ENCODE measurements around the gene TSKU. TPM values are rescaled to one million over a fixed set of nuclear protein-coding genes. Genes with fewer than 3 reads are reported as not detected.
"Not testable (repeated sequence)": the region's sequence is repeated elsewhere in the genome, so short reads cannot be mapped to it uniquely, and the experiment has no call there.

TSKU gene
- total RNA-seq, 1 donor from 2014 or later: 7.1 TPM

GRCh38 chr11:76820184-76820566, 37.0 kb downstream of the TSKU start:
- H3K9me3 Mint-ChIP-seq: peaks cover 30% of the 10 kb centered on the region
- Histone ChIP-seq H3K9ac (no peak overlapping the region), H3K9me3 (ENCODE audit: low read depth) (peaks cover 14% of the 10 kb centered on the region)

GRCh38 chr11:76821396-76821795, 38.2 kb downstream of the TSKU start:
- not testable (repeated sequence) for H3K4me3 Mint-ChIP-seq; H3K9ac ChIP-seq; H3K27ac ChIP-seq; H3K4me1 Mint-ChIP-seq; H3K27me3 ChIP-seq; H3K36me3 ChIP-seq; H3K27me3 Mint-ChIP-seq (ENCODE audit: insufficient read depth, low read depth); H3K4me1 ChIP-seq; H3K79me2 ChIP-seq (ENCODE audit: low read depth); H4K20me1 ChIP-seq (ENCODE audit: low read depth); H2AFZ ChIP-seq (replicated peaks); H3K36me3 Mint-ChIP-seq; H3K27ac Mint-ChIP-seq; H3F3A ChIP-seq (ENCODE audit: low read depth); DNase-seq (ENCODE audit: low spot score); H3K4me3 ChIP-seq; H3K4me2 ChIP-seq
- H3K9me3 ChIP-seq (ENCODE audit: low read depth): peaks cover 10% of the 10 kb centered on the region
- H3K9me3 Mint-ChIP-seq: peaks cover 21% of the 10 kb centered on the region

More at GRCh38 chr11:76820184-76820566, 37.0 kb downstream of the TSKU start:
- no peak for TF ChIP-seq EZH2phosphoT487 (IDR thresholded peaks at IDR 0.05)
- TF ChIP-seq EZH2 (IDR thresholded peaks at IDR 0.05): no peak
- TF ChIP-seq, protein P1, sequence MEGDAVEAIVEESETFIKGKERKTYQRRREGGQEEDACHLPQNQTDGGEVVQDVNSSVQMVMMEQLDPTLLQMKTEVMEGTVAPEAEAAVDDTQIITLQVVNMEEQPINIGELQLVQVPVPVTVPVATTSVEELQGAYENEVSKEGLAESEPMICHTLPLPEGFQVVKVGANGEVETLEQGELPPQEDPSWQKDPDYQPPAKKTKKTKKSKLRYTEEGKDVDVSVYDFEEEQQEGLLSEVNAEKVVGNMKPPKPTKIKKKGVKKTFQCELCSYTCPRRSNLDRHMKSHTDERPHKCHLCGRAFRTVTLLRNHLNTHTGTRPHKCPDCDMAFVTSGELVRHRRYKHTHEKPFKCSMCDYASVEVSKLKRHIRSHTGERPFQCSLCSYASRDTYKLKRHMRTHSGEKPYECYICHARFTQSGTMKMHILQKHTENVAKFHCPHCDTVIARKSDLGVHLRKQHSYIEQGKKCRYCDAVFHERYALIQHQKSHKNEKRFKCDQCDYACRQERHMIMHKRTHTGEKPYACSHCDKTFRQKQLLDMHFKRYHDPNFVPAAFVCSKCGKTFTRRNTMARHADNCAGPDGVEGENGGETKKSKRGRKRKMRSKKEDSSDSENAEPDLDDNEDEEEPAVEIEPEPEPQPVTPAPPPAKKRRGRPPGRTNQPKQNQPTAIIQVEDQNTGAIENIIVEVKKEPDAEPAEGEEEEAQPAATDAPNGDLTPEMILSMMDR (IDR thresholded peaks at IDR 0.05): no peak
- no peaks in the 10 kb centered on the region for H3K79me2 ChIP-seq (ENCODE audit: low read depth)
- no peaks in the 10 kb centered on the region for H3F3A ChIP-seq (ENCODE audit: low read depth)
- no peak overlapping the region for H3K4me3 ChIP-seq
- H3K27me3 Mint-ChIP-seq (ENCODE audit: insufficient read depth, low read depth): peaks cover 2% of the 10 kb centered on the region
- DNase-seq (ENCODE audit: low spot score): no peak
- H4K20me1 ChIP-seq (ENCODE audit: low read depth): no peaks in the 10 kb centered on the region
- no peak overlapping the region for H3K4me2 ChIP-seq
- peaks cover 7% of the 10 kb centered on the region for H3K36me3 ChIP-seq
- peaks cover 9% of the 10 kb centered on the region for H3K4me1 Mint-ChIP-seq
- no peaks in the 10 kb centered on the region for H3K27me3 ChIP-seq
- no peak overlapping the region for H2AFZ ChIP-seq (replicated peaks)
- H3K4me3 Mint-ChIP-seq: no peak overlapping the region
- H3K27ac ChIP-seq: no peak overlapping the region
- no peaks in the 10 kb centered on the region for H3K4me1 ChIP-seq
- H3K27ac Mint-ChIP-seq: no peak overlapping the region
- H3K36me3 Mint-ChIP-seq: no peaks in the 10 kb centered on the region

GRCh38 chr11:76822406-76822805, 39.2 kb downstream of the TSKU start:
- no peaks in the 10 kb centered on the region for H4K20me1 ChIP-seq (ENCODE audit: low read depth)
- no peak overlapping the region for H3K27ac ChIP-seq
- no peak overlapping the region for H3K27ac Mint-ChIP-seq
- H3K36me3 Mint-ChIP-seq: no peaks in the 10 kb centered on the region
- H3K4me1 ChIP-seq: no peaks in the 10 kb centered on the region
- H3K36me3 ChIP-seq: peaks cover 5% of the 10 kb centered on the region
- H3K9me3 ChIP-seq (ENCODE audit: low read depth): peaks cover 4% of the 10 kb centered on the region
- H3K4me3 Mint-ChIP-seq: no peak overlapping the region
- DNase-seq (ENCODE audit: low spot score): no peak
- peaks cover 4% of the 10 kb centered on the region for H3K27me3 Mint-ChIP-seq (ENCODE audit: insufficient read depth, low read depth)
- H3K4me1 Mint-ChIP-seq: peaks cover 9% of the 10 kb centered on the region
- H3K4me2 ChIP-seq: no peak overlapping the region
- no peak overlapping the region for H3K9ac ChIP-seq
- peaks cover 14% of the 10 kb centered on the region for H3K9me3 Mint-ChIP-seq
- H3K79me2 ChIP-seq (ENCODE audit: low read depth): no peaks in the 10 kb centered on the region
- H3K4me3 ChIP-seq: no peak overlapping the region
- H2AFZ ChIP-seq (replicated peaks): no peak overlapping the region
- no peaks in the 10 kb centered on the region for H3F3A ChIP-seq (ENCODE audit: low read depth)
- no peaks in the 10 kb centered on the region for H3K27me3 ChIP-seq
- TF ChIP-seq, protein P1 (IDR thresholded peaks at IDR 0.05): no peak
- TF ChIP-seq EZH2phosphoT487 (IDR thresholded peaks at IDR 0.05) (no peak), EZH2 (IDR thresholded peaks at IDR 0.05) (no peak)

DNA sequence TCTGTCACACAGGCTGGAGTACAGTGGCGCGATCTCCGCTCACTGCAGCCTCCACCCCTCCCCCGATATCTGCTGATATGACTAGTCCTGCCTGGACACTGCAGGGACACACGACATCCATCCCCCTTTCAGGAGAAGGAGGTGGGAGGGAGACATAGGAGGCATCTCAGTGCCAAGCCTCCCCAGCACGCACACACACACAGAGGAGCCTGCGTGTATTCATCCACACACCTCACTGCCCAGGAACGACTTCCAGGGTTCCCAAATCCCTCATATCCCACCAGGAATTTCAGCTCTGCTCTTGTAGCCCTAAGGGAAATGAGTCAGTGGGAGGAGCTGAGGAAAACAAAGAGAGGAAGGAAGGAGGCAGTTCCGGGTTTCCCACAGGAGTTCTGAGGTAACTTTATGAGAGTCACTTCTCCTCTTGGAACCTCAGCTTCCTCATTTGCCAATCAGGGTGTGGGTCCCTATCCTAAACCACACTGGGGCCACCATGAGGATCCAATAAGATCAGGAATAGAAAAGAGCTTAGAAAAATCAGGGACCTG, 40.4 kb downstream of the TSKU start:
- no peak overlapping the region for H3K4me2 ChIP-seq
- peaks cover 4% of the 10 kb centered on the region for H3K9me3 ChIP-seq (ENCODE audit: low read depth)
- peaks cover 5% of the 10 kb centered on the region for H3K36me3 ChIP-seq
- H3F3A ChIP-seq (ENCODE audit: low read depth): no peaks in the 10 kb centered on the region
- H2AFZ ChIP-seq (replicated peaks): no peak overlapping the region
- no peaks in the 10 kb centered on the region for H3K79me2 ChIP-seq (ENCODE audit: low read depth)
- Mint-ChIP-seq H3K4me3 (no peak overlapping the region), H3K27me3 (ENCODE audit: insufficient read depth, low read depth) (peaks cover 4% of the 10 kb centered on the region), H3K4me1 (peaks cover 9% of the 10 kb centered on the region), H3K9me3 (peaks cover 13% of the 10 kb centered on the region), H3K36me3 (no peaks in the 10 kb centered on the region), H3K27ac (peak overlapping the region; percentile 42)
- no peak overlapping the region for H3K9ac ChIP-seq
- no peaks in the 10 kb centered on the region for H3K4me1 ChIP-seq
- TF ChIP-seq, protein P1 (IDR thresholded peaks at IDR 0.05): no peak
- TF ChIP-seq EZH2 (IDR thresholded peaks at IDR 0.05): no peak
- no peak for TF ChIP-seq EZH2phosphoT487 (IDR thresholded peaks at IDR 0.05)
- DNase-seq (ENCODE audit: low spot score): no peak
- H4K20me1 ChIP-seq (ENCODE audit: low read depth): no peaks in the 10 kb centered on the region
- H3K4me3 ChIP-seq: no peak overlapping the region
- H3K27ac ChIP-seq: no peak overlapping the region
- no peaks in the 10 kb centered on the region for H3K27me3 ChIP-seq
